PC-3 (cell line): Measurements from ENCODE around the gene EIF5. TPM values are rescaled to one million over a fixed set of nuclear protein-coding genes. Genes with fewer than 3 reads are reported as not detected.
"Not testable (repeated sequence)": the region's sequence is repeated elsewhere in the genome, so short reads cannot be mapped to it uniquely, and the experiment has no call there.

Source experiments
- ATAC-seq: fragments of 200-7000 bp; cut with Tn5 transposase; 2 replicates; pipeline ENCODE4 v1.9.1; 2020; ENCODE audit warnings: mild to moderate bottlenecking, moderate library complexity
- BruUV-seq: library from RNA; stranded (reverse); fragments of 400-500 nt; replicated peaks from 2 replicates; lab custom pipeline; 2021; lab: Mats Ljungman, UMichigan
- CTCF ChIA-PET: fragments of 300-600 bp; sonication (Branson Sonifier 250); formaldehyde crosslinking; loops from one replicate; lab custom pipeline; 2022; ENCODE audit warnings: antibody characterized with exemption; lab: Charles Lee
- POLR2A ChIA-PET: fragments of 300-600 bp; sonication (Branson Sonifier 250); formaldehyde crosslinking; loops from one replicate; lab custom pipeline; 2022; ENCODE audit warnings: antibody characterized with exemption; ENCODE audit not compliant: unreplicated experiment; lab: Charles Lee
- DNase-seq: peaks from one replicate; pipeline ENCODE4 v3.0.0-alpha.2; 2015
- H2AFZ ChIP-seq: fragments of 300-600 bp; sonication (generic); 2 replicates; pipeline ENCODE4 v1.6.0; 2016; ENCODE audit warnings: antibody characterized with exemption, low read length
- H3F3A ChIP-seq: fragments of 300-600 bp; sonication (generic); one replicate; pipeline ENCODE4 v1.6.0; 2017; ENCODE audit warnings: antibody characterized with exemption, low read length, control low read depth, mild to moderate bottlenecking; ENCODE audit not compliant: unreplicated experiment
- H3K27ac ChIP-seq: fragments of 300-600 bp; sonication (generic); 2 replicates; pipeline ENCODE4 v1.5.1; 2016; ENCODE audit warnings: mild to moderate bottlenecking, low read length
- H3K27me3 ChIP-seq: fragments of 300-600 bp; sonication (generic); 2 replicates; pipeline ENCODE4 v1.6.1; 2016; ENCODE audit warnings: low read length, mixed read lengths
- H3K36me3 ChIP-seq: fragments of 300-600 bp; sonication (generic); 2 replicates; pipeline ENCODE4 v1.6.1; 2016; ENCODE audit warnings: low read depth, mixed run types, low read length, mixed read lengths
- H3K4me1 ChIP-seq: fragments of 300-600 bp; sonication (generic); 2 replicates; pipeline ENCODE4 v1.5.1; 2016; ENCODE audit warnings: low read length; ENCODE audit not compliant: insufficient read depth
- H3K4me2 ChIP-seq: fragments of 300-600 bp; sonication (generic); 2 replicates; pipeline ENCODE4 v1.6.0; 2016; ENCODE audit warnings: low read length
- H3K4me3 ChIP-seq: fragments of 300-600 bp; sonication (generic); 2 replicates; pipeline ENCODE4 v1.5.1; 2016; ENCODE audit warnings: mild to moderate bottlenecking, low read length, mixed read lengths
- H3K79me2 ChIP-seq: fragments of 300-600 bp; sonication (generic); 2 replicates; pipeline ENCODE4 v1.6.1; 2017; ENCODE audit warnings: low read length, mixed read lengths
- H3K9ac ChIP-seq: fragments of 300-600 bp; sonication (generic); 2 replicates; pipeline ENCODE4 v1.6.0; 2016; ENCODE audit warnings: mild to moderate bottlenecking, low read length
- H3K9me2 ChIP-seq: fragments of 300-600 bp; sonication (generic); replicated peaks from 2 replicates; pipeline ENCODE4 v1.6.1; 2016; ENCODE audit warnings: mixed run types, low read length, mixed read lengths
- H3K9me3 ChIP-seq: fragments of 300-600 bp; sonication (generic); 2 replicates; pipeline ENCODE4 v1.6.1; 2016; ENCODE audit warnings: low read length, mixed read lengths
- H4K20me1 ChIP-seq: fragments of 300-600 bp; sonication (generic); 2 replicates; pipeline ENCODE4 v1.6.1; 2016; ENCODE audit warnings: low read length, mixed read lengths
- CTCF ChIP-seq: fragments of 300-600 bp; sonication (generic); conservative IDR thresholded peaks from 2 replicates; pipeline ENCODE4 v1.5.1; 2017; ENCODE audit warnings: antibody characterized with exemption, low read depth, mild to moderate bottlenecking, low read length
- EZH2 ChIP-seq: fragments of 300-600 bp; sonication (generic); IDR thresholded peaks from one replicate; pipeline ENCODE4 v1.6.1; 2017; ENCODE audit warnings: antibody characterized with exemption, mild to moderate bottlenecking, low read length; ENCODE audit not compliant: unreplicated experiment
- EZH2phosphoT487 ChIP-seq: fragments of 300-600 bp; sonication (generic); IDR thresholded peaks from 2 replicates; pipeline ENCODE4 v1.6.1; 2018; ENCODE audit warnings: mild to moderate bottlenecking, antibody characterized with exemption, low read length, borderline replicate concordance
- intact Hi-C: fragments of 100-400 bp; cut with micrococcal nuclease; formaldehyde crosslinking; loops from 2 replicates; pipeline ENCODE4 v1.9.0; 2023
- total RNA-seq: library from RNA; depleted of rRNA; stranded (reverse); fragments of >200 nt; gene quantifications from 2 replicates; pipeline ENCODE4 v1.2.3, GENCODE V29; 2014

The EIF5 gene
- total RNA-seq, 1 experiment from 2014 or later = 216 TPM

DNA sequence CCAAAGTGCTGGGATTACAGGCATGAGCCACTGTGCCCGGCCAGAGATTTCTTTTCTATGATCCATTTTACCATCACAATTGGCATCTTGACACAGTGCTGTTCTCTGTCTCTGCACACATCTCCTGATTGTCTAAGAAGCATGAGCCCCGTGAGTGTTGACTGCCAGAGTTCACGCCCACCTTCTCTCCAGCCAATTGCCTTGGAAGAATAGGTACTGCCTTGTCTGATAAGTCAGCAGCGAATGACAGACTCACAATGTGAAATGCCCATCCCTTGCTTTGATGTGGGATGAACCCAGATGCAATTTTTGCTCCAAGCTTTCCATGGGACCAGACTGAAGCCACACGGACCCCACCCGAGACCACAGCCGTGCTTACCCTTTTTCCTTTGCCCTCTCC, 19.3 kb downstream of the EIF5 start:
- DNase-seq (no peak), ATAC-seq (no peak)
- H3K4me1 ChIP-seq = peaks cover 19% of the 10 kb centered on the region
- TF ChIP-seq CTCF (no peak), EZH2phosphoT487 (no peak), EZH2 (no peak)
- H3K27ac ChIP-seq = no peak overlapping the region
- no peaks in the 10 kb centered on the region for H3K27me3 ChIP-seq
- no peak overlapping the region for H3K9ac ChIP-seq
- no peak overlapping the region for H3K4me2 ChIP-seq
- H4K20me1 ChIP-seq = no peaks in the 10 kb centered on the region
- no peaks in the 10 kb centered on the region for H3K36me3 ChIP-seq
- no peak overlapping the region for H2AFZ ChIP-seq
- POLR2A ChIA-PET = no interaction called here
- no peak overlapping the region for H3K4me3 ChIP-seq
- intact Hi-C loops = no loop called here
- H3K9me3 ChIP-seq = no peaks in the 10 kb centered on the region
- no TSS peak for BruUV-seq
- peaks cover 6% of the 10 kb centered on the region for H3F3A ChIP-seq
- CTCF ChIA-PET = no interaction called here
- H3K79me2 ChIP-seq = no peaks in the 10 kb centered on the region
- H3K9me2 ChIP-seq = no peaks in the 10 kb centered on the region

DNA sequence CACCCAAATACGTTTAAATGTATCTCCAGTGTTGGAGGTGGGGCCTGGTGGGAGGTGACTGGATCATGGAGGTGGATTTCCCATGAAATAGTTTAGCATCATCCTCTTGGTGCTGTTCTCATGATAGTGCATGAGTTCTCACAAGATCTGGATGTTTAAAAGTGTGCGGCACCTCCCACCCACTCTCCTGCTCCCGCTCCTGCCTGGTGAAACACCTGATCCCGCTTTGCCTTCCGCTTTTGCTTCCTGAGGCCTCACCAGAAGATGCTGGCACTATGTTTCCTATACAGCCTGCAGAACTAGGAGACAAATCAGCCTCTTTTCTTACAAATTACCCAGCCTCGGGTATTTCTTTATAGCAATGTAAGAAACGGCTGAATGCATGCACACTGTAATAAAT, 20.1 kb downstream of the EIF5 start:
- peaks cover 6% of the 10 kb centered on the region for H3F3A ChIP-seq
- no peak overlapping the region for H2AFZ ChIP-seq
- BruUV-seq = no TSS peak
- no peaks in the 10 kb centered on the region for H3K9me3 ChIP-seq
- DNase-seq (no peak), ATAC-seq (no peak)
- intact Hi-C loops = no loop called here
- POLR2A ChIA-PET = no interaction called here
- H3K27me3 ChIP-seq = no peaks in the 10 kb centered on the region
- peak overlapping the region; percentile 77 for H3K4me2 ChIP-seq
- TF ChIP-seq EZH2 (no peak), EZH2phosphoT487 (no peak), CTCF (no peak)
- H3K36me3 ChIP-seq = no peaks in the 10 kb centered on the region
- no peak overlapping the region for H3K9ac ChIP-seq
- H4K20me1 ChIP-seq = no peaks in the 10 kb centered on the region
- H3K27ac ChIP-seq = no peak overlapping the region
- no peaks in the 10 kb centered on the region for H3K79me2 ChIP-seq
- CTCF ChIA-PET = interaction anchor here (0.8 kb wide), 2 partner anchors 28 to 36 kb away, joined by 3 to 11 read pairs; no protein-coding TSS in a partner anchor
- peaks cover 19% of the 10 kb centered on the region for H3K4me1 ChIP-seq
- H3K9me2 ChIP-seq = no peaks in the 10 kb centered on the region
- H3K4me3 ChIP-seq = no peak overlapping the region

DNA sequence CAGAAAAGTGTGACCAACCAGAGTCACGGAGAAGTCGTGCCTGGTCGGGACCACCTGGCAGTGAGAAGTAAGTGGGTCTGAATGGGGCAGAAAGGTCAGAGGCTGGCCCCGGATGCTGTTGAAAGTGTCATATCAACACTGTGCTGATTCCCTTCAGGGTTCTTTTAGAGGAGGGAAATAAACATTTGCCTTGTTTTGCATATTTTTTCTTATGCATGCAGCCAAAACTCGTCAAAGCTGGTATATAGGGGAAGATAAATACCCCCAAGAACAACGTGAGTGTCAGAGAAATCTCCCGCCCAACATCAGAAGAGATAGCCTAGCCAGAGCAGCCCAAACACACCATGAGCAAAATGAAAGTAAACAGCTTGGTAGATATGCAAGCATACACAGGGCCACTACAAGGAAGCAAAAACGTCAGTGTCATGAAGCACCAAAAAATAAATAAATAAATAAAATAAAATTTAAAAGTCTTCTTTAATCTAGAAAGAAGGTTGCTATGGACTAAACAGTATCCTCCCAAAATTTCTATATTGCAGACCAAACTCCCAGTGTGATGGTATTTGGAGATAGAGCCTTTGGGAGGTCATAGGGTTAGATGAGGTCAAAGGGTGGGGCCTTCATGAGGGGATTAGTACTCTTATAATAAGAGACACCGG, 22.1 kb downstream of the EIF5 start:
- Histone ChIP-seq H3K4me3 (no peak overlapping the region), H3K9ac (no peak overlapping the region), H4K20me1 (no peaks in the 10 kb centered on the region), H3F3A (peaks cover 6% of the 10 kb centered on the region), H3K4me1 (peaks cover 20% of the 10 kb centered on the region), H3K9me2 (no peaks in the 10 kb centered on the region), H3K79me2 (no peaks in the 10 kb centered on the region), H3K4me2 (no peak overlapping the region), H3K27ac (no peak overlapping the region), H3K36me3 (no peaks in the 10 kb centered on the region), H2AFZ (no peak overlapping the region), H3K27me3 (no peaks in the 10 kb centered on the region), H3K9me3 (no peaks in the 10 kb centered on the region)
- BruUV-seq = no TSS peak
- ChIA-PET POLR2A (no interaction called here), CTCF (no interaction called here)
- intact Hi-C loops = no loop called here
- DNase-seq (no peak), ATAC-seq (no peak)
- TF ChIP-seq EZH2 = no peak
- no peak for TF ChIP-seq CTCF
- TF ChIP-seq EZH2phosphoT487 = no peak

- H4K20me1 ChIP-seq, H3K9me3 ChIP-seq, H2AFZ ChIP-seq, H3K9ac ChIP-seq, H3K4me2 ChIP-seq, H3K79me2 ChIP-seq, CTCF ChIA-PET, H3K9me2 ChIP-seq, ATAC-seq, H3K4me3 ChIP-seq, H3K36me3 ChIP-seq, BruUV-seq, H3K27me3 ChIP-seq, intact Hi-C loops, H3K27ac ChIP-seq, DNase-seq: not testable (repeated sequence)
- POLR2A ChIA-PET = interaction anchor here (0.6 kb wide), 1 partner anchor 26 kb away, joined by 8 read pairs; no protein-coding TSS in a partner anchor
- H3K4me1 ChIP-seq = peaks cover 32% of the 10 kb centered on the region
- peaks cover 11% of the 10 kb centered on the region for H3F3A ChIP-seq
Measured at GRCh38 chr14:103357552-103357951, 23.5 kb downstream of the EIF5 start.
